ENCODE measurements around the gene MAST4. TPM values are rescaled to one million over a fixed set of nuclear protein-coding genes. Genes with fewer than 3 reads are reported as not detected.
A peak's percentile ranks its signal among the peaks of the same experiment; 100 is the strongest.

The MAST4 gene
- 0.40 and 1.1 TPM in 2 replicates for total RNA-seq (2014; rRNA removed; shearing (Covaris generic))

GRCh38 chr5:66595756-66596635, at the start of gene MAST4:
Gene MAST4 (plus strand): TSS chr5:66596393. CDS start chr5:66596656, 263 bp downstream.
- DNase-seq (ENCODE audit: low spot score) = peak; percentile 14

DNA sequence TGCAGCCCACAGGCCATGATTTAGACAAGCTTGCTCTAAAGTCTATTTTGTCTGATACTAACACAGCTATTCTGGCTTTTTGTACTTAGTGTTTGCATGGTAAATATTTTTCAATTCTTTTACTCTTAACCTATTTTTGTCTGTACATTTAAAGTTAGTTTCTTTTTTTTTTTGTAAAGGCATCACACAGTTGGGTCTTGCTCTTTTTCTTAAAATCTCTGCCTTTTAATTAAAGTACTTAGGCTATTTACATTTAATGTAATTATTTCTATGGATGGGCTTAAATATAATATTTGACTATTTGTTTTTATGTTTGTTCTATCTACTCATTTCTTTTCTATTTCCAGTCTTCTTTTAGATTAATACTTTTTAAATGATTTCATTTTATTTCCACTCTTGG, 49.7 kb upstream of the MAST4 start:
- no peak for DNase-seq (ENCODE audit: low spot score)

- DNase-seq (ENCODE audit: low spot score) = no peak
Observed at GRCh38 chr5:66551338-66551737, 44.9 kb upstream of the MAST4 start.

DNA sequence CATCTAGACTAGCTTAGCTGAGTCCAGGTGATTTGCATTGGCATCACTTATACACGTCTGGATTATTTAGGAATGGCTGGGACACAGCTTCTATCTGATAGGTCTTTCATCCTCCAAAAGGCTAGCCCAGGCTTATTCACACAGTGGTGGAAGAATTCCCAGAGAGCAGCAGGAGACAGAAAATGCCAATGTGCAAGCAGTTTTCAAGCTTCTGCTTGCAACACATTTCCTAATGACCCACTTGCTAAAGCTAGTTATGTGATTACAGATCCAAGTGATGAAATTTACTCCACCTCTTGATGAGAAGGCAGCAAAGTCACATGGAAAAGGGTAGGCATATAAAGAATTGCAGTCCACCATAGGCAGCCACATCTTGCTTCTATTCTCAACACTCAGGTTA, 44.2 kb upstream of the MAST4 start:
- DNase-seq (ENCODE audit: low spot score) = no peak

DNA sequence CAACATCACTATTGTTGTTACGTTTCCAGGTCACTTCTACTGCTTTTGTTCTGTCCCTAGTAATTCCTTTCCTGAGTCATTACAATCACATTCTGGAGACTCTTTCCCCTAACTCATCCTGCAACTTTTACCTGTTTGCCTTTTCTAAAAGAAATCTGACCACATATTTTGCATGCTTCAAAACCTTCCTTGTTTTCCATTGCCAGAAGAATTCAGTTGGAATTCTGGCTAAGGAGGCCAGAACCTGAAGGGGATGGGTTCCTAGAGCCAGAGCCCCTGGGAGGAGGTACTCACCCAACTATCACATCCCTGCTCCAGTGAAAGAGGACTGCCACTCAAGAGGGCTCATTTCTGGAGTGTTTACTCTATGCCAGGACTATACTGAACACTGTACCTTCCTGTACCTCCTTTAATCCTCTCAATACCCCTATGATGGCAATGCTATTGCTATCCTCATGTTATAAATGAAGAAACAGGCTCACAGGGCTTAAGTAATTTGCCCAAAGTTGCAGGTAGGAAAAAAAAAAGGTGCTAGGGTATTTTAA, 42.8 kb upstream of the MAST4 start:
- no peak for DNase-seq (ENCODE audit: low spot score)

GRCh38 chr5:66553916-66554575, 42.1 kb upstream of the MAST4 start:
- DNase-seq (ENCODE audit: low spot score) = peak; percentile 51

- no peak for DNase-seq (ENCODE audit: low spot score)
Observed at GRCh38 chr5:66554884-66555283, 41.3 kb upstream of the MAST4 start.

GRCh38 chr5:66558560-66558959, 37.6 kb upstream of the MAST4 start:
- DNase-seq (ENCODE audit: low spot score) = no peak

- no peak for DNase-seq (ENCODE audit: low spot score)
Observed at GRCh38 chr5:66560371-66560770, 35.8 kb upstream of the MAST4 start.

DNA sequence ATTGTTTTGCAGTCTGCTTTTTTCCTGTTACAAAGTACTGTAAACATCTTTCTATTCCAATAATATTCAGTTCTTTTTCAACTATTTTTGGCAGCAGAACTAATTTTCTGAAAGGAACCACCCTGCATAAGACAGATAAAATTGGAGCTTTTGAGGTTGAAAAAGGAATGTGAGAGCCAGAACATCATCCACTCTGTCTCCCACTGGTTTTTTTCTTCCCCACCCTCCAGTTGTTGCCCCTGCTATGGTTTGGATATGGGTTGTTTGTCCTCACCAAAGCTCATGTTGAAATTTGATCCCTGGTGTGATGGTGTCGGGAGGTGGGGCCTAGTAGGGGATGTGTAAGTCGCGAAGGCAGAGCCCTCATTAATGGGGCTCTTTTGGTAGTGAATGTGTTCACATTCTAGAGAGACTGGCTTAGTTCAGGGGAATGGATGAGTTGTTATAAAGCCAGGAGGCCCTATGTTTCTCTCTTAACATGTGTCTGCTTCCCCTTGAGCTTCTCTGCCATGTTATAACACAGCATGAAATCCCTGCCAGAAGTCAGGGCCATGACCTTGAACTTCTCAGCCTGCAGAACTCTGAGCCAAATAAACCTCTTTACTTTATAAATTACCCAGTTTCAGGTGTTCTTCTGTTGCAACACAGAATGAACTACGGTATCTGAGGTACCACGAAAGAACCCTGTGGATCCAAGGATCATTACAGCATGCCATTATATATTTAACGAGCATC, 34.8 kb upstream of the MAST4 start:
- no peak for DNase-seq (ENCODE audit: low spot score)

DNA sequence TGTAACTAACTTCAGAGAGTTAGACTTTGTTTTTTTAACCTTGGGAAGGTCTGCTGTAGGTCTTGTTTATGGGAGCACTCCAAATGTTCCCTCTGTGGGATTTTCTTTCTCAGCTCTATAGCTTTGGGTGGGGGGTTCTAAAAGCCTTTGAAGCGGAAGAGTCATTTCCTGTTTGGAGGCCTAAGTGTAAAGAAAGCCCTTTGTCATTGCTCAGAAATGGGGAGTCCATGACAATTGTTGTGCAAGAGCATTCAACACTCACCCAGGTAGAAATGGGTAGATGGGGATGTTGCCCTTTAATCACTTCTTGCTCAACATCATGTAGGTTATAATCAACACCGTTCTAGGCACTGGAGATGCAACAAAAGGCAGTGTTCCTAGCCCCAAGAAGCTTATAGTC, 30.3 kb upstream of the MAST4 start:
- no peak for DNase-seq (ENCODE audit: low spot score)

DNA sequence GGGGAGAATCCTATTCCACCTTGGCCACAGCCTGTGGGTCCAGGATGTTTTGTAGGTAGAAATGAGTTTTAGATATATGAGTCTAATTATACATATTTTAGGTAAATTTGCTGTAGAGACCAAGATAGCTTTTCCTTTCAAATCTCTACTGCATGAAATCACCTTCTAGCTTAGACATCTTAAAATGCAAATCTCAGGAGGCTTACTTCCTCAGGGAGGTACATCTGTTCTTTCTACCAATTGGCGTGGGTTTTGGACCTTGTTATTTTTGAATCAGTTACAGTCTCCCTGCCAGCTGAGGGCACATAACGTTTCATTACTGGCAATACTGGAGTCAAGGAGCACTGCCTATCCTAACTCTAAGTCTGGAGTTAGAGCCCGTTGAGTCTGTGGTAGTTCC, 28.7 kb upstream of the MAST4 start:
- DNase-seq (ENCODE audit: low spot score) = no peak

- no peak for DNase-seq (ENCODE audit: low spot score)
Observed at GRCh38 chr5:66570201-66570600, 26.0 kb upstream of the MAST4 start.

DNA sequence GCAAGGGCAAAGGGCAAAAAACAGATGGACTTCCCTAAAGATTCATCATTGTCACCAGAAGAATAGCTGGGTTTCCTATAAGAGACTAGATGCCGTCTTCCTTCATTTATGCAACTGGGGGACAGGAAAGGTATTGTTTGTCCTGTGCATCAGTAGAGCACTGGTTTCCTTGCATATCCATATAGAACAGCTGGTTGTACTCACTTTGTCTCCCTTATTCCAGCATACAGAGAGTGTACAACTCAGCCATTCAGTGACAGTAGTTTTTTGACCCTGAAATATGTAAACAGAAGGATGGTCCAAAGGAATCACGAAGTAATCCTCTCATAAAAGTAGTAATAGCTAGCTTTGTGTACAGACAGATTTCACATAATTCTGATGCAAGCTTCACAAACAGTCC, 22.5 kb upstream of the MAST4 start:
- DNase-seq (ENCODE audit: low spot score) = no peak

DNA sequence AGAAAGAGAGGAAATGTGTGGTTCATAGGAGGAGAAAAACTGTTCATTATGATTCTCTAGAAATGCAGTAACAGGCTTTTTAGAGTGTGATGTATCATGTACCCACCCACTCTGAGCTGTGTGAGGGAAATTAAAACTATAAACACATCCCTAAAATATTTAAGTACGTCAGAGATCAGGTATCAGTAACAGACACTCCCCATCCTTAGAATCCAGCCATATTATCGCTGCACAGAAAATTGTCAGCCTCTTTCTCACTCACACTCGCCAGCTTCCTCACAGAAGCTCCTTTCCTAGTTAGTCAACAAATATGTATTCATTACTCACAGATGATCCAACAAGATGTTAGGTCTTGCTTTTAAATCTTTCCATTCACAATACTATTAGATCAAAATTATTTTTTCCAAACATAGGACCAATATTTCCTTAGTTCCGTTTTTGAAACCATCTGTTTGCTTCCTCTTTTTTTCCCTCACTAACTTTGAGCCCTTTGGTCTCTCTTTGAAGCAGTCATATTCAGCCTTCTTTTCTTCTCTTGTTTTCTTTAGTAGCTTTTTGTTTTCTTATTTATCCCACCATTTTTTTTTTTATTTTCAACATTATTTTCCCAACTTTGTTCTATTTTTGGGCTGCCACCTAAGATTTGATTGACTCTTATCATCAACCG, 13.6 kb upstream of the MAST4 start:
- DNase-seq (ENCODE audit: low spot score) = no peak

DNA sequence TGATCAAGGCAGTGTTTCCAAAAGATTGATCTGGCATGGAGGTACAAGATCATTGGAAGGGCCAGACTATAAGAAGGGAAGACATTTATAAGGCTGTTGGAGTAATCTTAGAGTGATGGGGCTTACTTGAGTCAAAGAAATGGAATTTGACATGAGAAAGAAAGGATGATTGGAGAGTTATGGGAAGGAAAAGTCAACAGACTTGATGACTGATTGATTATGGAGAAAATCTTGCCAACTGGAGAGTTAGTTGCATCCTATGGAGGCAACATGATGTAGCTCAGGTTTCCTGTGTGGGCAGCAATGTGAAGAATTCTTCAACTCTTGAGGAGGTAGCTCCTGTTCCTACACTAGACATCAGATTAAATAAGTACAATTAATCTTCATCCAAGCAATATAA, 10.9 kb upstream of the MAST4 start:
- DNase-seq (ENCODE audit: low spot score) = no peak

DNA sequence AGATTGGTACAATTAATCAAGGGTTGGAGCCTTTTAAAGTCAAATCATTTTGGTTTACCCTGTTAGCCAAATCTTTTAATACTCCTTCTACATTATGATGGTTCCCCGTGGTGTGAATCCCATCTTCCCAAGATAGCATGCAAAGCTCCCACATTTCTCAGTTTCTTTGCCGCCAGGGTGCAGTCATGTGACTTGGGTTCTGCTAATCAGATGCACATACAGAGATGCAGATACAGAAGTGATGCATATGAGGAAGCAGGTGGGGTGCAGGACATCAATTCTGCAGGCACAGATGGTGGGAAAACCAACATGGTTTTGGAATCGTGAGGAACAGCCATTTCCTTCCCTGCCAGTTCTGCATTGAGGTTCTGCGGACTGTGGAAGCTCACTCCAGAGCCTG, 8.4 kb upstream of the MAST4 start:
- no peak for DNase-seq (ENCODE audit: low spot score)

DNA sequence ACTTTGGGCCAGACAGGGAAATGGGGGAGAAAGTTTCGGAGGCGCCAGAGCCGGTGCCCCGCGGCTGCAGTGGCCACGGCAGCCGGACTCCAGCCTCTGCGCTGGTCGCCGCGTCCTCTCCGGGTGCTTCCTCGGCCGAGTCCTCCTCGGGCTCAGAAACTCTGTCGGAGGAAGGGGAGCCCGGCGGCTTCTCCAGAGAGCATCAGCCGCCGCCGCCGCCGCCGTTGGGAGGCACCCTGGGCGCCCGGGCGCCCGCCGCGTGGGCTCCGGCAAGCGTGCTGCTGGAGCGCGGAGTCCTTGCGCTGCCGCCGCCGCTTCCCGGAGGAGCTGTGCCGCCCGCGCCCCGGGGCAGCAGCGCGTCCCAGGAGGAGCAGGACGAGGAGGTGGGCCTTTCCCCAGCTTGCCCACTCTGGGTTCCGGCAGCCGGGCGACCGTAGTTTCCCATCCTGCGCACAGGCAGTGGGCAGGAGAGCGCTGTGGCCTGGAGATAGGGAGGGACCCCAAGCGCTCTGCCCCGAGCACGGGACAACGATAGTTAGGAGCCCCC, 516 bp downstream of the MAST4 start:
- no peak for DNase-seq (ENCODE audit: low spot score)

GRCh38 chr5:66597183-66597757, 1.1 kb downstream of the MAST4 start:
- DNase-seq (ENCODE audit: low spot score) = no peak

- DNase-seq (ENCODE audit: low spot score) = no peak
Observed at GRCh38 chr5:66602621-66603020, 6.4 kb downstream of the MAST4 start.

GRCh38 chr5:66603164-66603563, 7.0 kb downstream of the MAST4 start:
- no peak for DNase-seq (ENCODE audit: low spot score)
